Stimulated activated CD4-positive, alpha-beta T cell treated with anti-CD3 and anti-CD28 coated beads, Interleukin-15, amount 100 ng/mL, for 48 hours (primary cell): ENCODE results near the gene DOCK2.

Experiments
- DNase-seq, 2 donors: peaks; one replicate each; pipeline ENCODE4 v3.0.0-alpha.2; 2020; ENCODE audit warnings: low read depth in 2 of 2

The DOCK2 gene

GRCh38 chr5:169862391-169862811, 225.3 kb downstream of the DOCK2 start:
- DNase-seq: no peak

- DNase-seq: no peak
These were observed 227.4 kb downstream of the DOCK2 start for GRCh38 chr5:169864483-169864882.

DNA sequence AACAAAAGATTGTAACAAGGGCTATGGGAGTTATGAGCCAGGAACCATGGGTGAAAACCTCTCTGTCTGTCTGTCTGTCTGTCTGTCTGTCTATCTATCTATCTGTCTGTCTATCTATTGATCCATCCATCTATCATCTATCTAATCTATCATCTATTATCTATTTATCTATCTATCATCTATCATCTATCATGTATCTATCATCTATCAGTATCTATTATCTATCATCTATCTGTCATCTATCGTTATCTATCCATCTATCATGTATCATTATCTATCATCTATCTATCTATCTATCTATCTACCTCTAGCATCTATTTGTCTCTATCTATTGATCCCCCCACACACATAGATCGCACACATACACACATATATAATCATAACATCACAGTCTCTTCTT, 230.3 kb downstream of the DOCK2 start:
- no peak for DNase-seq

GRCh38 chr5:169869066-169869465, 232.0 kb downstream of the DOCK2 start:
- no peak for DNase-seq

- DNase-seq: no peak
These were observed 233.1 kb downstream of the DOCK2 start for GRCh38 chr5:169870211-169870610.

- no peak for DNase-seq
These were observed 234.9 kb downstream of the DOCK2 start for GRCh38 chr5:169871826-169872490.

DNA sequence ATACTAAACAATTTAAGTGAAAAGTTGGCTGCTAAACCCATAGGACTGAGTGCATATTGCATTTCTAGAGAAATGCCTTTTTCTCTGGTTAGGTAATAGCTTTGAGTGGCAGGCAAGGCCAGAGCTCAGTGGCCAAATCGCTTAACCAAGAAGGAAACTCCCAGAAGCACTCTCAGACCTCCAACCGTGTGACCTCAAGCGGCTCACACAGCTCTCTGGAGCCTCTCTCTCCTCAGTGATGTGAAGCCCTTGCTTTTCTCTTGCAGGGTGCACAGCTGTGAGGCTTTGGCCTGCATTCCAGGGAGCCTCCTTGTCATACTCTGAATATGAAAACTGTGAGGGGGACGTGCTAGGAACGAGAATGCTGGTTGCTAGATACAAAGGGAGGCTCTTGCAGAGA, 236.6 kb downstream of the DOCK2 start:
- DNase-seq: no peak

- no peak for DNase-seq
These were observed 237.5 kb downstream of the DOCK2 start for GRCh38 chr5:169874621-169875020.

- no peak for DNase-seq
These were observed 238.1 kb downstream of the DOCK2 start for GRCh38 chr5:169875091-169875728.

DNA sequence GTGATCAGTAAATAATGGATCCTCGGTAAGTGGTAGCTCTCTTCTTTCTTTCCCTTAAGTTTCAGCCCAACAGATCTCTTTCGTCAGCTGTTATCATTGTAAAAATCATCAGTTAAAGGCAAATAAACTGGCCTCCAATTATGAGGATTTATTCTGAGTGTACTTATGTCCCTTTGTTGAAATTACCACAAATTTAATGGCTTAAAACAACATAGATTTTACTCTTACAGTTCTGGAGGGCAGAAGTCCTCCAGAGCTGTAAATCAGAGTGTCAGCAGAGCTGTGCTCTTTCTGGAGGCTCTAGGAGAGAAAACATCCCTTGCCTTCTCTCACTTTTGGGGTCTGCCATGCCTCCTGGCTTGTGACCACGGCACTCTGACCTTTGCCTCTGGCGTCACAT, 238.7 kb downstream of the DOCK2 start:
- no peak for DNase-seq

DNA sequence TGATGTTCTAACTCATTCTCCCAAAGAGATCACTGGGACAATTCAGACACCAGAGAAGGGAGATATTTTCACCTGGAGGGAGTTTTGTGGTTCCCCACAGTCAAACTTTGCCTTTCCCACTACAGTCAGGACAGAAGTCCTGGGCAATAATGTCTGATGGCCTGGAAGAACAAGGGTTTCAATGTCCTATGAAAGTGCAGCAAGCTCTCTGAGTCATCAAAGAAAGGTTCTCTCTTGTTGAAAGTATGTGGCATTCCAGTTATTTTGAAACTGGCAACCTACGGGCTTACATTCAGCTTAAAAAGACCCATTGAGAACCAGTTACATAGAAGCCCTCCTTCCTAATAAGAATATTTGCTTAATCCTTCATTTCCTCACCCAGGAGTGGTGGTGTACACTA, 239.3 kb downstream of the DOCK2 start:
- no peak for DNase-seq

GRCh38 chr5:169880012-169880663, 243.1 kb downstream of the DOCK2 start:
- no peak for DNase-seq

- no peak for DNase-seq
These were observed 243.7 kb downstream of the DOCK2 start for GRCh38 chr5:169880785-169881184.

GRCh38 chr5:169881702-169882303, 244.7 kb downstream of the DOCK2 start:
- no peak for DNase-seq

- DNase-seq: no peak
These were observed 249.0 kb downstream of the DOCK2 start for GRCh38 chr5:169886033-169886432.

- DNase-seq: no peak
These were observed 249.6 kb downstream of the DOCK2 start for GRCh38 chr5:169886677-169887076.

DNA sequence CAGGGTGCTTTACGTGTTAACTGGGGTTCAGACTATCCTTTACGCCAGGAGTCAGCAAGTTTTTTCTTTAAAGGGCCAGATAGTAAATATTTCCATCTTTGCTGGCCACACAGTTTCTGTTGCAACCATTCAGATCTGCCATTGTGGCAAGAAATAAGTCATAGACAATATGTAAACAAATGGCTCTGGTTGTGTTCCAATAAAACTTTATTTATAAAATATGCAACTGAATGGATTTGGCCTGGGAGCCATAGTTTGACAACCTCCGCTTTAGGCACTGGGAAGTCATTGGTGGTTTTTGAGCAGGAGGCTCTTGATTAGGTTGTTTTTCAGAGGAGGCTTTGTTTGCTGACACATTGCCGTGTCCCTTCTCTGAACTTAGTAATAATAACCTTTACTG, 252.5 kb downstream of the DOCK2 start:
- DNase-seq: no peak

DNA sequence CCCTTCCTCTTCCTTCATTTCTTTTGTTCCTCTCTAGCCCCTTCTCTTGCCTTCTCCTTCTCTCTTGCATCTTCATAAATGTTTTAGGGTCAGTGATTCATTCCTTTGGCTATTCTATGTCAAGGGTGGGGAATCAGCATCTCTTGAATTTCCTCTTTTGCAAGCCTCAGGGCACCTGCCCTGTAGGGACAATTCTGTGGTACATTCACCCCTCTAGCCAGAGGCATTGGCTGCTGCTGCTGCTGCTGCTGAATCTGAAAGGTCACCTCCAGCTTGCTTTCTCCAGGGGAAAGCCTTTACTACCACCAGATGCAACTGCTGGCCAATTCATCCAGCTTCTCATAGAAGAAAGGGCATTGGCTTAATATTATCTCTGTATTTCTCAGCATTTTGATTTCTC, 255.9 kb downstream of the DOCK2 start:
- DNase-seq: no peak

DNA sequence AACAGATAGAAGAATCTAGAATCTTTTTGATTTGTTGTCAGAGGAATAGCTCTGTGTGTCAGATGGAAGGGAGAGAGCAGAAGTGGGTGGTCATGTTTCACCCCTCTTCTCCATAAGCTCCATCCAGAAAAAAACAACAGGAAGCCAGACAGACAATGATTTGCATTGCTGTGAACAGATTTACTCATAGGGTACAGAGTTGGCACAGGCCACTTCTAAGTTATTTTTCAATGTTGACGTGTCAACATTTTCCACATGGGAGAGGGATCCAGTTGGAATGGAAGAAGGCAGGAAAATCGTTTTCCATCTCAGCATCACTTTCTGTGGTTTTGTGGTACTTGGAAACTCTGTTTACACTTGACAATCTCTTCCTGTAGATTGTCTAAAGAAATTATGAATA, 256.5 kb downstream of the DOCK2 start:
- DNase-seq: no peak

DNA sequence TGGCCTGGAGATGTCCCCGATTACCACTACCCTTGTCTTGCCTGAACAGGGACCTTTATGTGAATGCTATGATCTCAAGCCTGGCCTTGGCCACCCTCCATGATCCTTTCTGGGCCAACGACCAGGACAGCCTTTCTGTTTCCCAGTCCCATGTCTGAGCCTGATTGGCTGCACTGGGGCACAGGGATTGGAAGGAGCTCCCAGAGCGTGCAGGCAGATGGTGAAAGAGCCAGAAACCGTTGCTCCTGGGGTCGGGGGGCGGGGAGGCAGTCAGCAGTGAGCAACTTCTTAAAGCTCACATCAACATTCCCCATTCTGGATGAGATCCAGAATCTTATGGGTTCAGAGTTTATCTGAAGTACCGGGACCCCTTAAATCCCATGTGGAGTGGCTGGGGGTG, 258.9 kb downstream of the DOCK2 start:
- DNase-seq: no peak

- no peak for DNase-seq
These were observed 260.4 kb downstream of the DOCK2 start for GRCh38 chr5:169897481-169897880.

- no peak for DNase-seq
These were observed 264.8 kb downstream of the DOCK2 start for GRCh38 chr5:169901896-169902295.

DNA sequence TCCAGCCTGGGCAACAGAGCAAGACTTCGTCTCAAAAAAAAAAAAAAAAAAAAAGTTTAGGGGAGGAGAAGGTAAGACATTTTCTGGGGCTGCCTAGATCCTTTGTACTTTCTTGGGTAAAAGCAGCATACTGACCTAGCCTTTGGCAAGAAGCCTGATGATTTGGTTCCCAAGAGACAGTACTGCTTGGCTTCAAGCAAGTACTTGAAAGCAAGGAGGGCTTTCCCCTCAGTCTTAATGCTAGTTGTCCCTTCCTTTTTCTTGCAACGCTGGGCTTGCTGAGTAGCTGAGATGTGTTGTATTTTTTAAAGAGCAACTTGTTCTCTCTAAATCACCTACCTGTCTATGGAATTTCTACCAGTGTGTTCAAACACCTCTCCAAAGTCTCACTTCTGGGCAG, 267.0 kb downstream of the DOCK2 start:
- no peak for DNase-seq
